T-helper 1 cell treated with Interleukin-12 subunit alpha and Interleukin-12 subunit beta and Interleukin-4 antibody, amounts not matched to agents 30 μg/mL and 1 μg/mL, for 36 hours (primary cell): ENCODE results near the gene RASAL2.

Experiments
- H3K27ac Mint-ChIP-seq: one replicate; pipeline ENCODE4 v1.8.0; 2021; ENCODE audit warnings: mild to moderate bottlenecking, mixed read lengths
- H3K27me3 Mint-ChIP-seq: one replicate; pipeline ENCODE4 v1.8.0; 2021; ENCODE audit warnings: low read depth, mixed read lengths
- H3K36me3 Mint-ChIP-seq: one replicate; pipeline ENCODE4 v1.8.0; 2021; ENCODE audit warnings: low read depth, mixed read lengths
- H3K4me1 Mint-ChIP-seq: one replicate; pipeline ENCODE4 v1.8.0; 2021; ENCODE audit warnings: low read depth, mixed read lengths
- H3K4me3 Mint-ChIP-seq: one replicate; pipeline ENCODE4 v1.8.0; 2021; ENCODE audit warnings: mild to moderate bottlenecking, moderate library complexity, mixed read lengths
- H3K9me3 Mint-ChIP-seq: one replicate; pipeline ENCODE4 v1.8.0; 2021; ENCODE audit warnings: mixed read lengths

RASAL2 gene

GRCh38 chr1:178408871-178409270, 315.0 kb downstream of the RASAL2 start:
- H3K27me3 Mint-ChIP-seq, result no peaks in the 10 kb centered on the region
- no peaks in the 10 kb centered on the region for H3K36me3 Mint-ChIP-seq
- H3K4me1 Mint-ChIP-seq, result no peaks in the 10 kb centered on the region
- no peak overlapping the region for H3K4me3 Mint-ChIP-seq
- H3K27ac Mint-ChIP-seq, result no peak overlapping the region
- H3K9me3 Mint-ChIP-seq, result no peaks in the 10 kb centered on the region

DNA sequence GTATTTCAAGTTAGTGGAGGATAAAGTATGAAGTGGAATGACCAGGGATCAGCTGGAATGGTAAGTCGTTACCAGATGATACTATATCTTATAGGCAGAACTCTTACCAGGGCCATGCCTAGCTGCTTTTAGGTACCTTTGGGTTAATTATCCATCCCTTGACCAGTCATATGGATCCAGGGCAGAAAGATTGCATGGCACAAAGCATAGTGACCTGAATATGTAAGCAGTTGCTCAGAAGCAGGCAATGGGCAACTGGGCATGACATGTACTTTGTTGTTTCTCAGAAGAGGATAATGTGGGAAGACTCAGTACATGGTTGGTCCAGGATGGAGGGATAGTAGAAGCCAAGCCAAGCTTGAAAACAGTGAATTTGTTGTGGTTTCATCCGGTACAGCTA, 315.6 kb downstream of the RASAL2 start:
- no peaks in the 10 kb centered on the region for H3K36me3 Mint-ChIP-seq
- no peaks in the 10 kb centered on the region for H3K27me3 Mint-ChIP-seq
- H3K4me3 Mint-ChIP-seq, result no peak overlapping the region
- no peaks in the 10 kb centered on the region for H3K4me1 Mint-ChIP-seq
- H3K9me3 Mint-ChIP-seq, result no peaks in the 10 kb centered on the region
- no peak overlapping the region for H3K27ac Mint-ChIP-seq

DNA sequence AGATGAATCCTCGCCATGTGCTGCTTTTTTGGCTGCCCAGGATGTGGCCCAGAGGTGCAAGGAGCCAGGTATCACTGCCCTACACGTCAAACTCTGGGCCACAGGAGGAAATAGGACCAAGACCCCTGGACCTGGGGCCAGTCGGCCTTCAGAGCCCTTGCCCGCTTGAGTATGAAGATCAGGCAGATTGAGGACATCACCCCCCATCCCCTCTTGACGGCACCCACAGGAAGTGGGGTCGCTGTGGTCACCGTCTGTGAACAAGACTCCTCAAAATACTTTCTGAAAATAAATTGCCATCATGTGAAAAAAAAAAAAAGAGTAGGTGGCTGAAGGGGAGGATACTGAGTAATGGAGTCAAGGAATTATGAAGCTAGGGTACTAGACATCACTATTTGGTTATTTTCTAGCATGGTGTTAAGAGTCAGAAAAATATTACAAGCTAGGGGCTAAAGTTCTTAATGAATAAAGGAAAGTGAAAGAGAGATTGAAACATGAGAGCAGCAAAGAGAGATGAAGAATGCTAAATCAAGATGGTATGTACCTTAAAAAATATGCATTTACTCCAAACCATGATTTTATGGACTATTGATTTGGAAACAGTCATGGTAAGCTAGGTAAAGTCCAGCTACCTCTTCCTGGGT, 318.0 kb downstream of the RASAL2 start:
- H3K27ac Mint-ChIP-seq, result no peak overlapping the region
- H3K27me3 Mint-ChIP-seq, result no peaks in the 10 kb centered on the region
- no peaks in the 10 kb centered on the region for H3K36me3 Mint-ChIP-seq
- no peak overlapping the region for H3K4me3 Mint-ChIP-seq
- no peaks in the 10 kb centered on the region for H3K4me1 Mint-ChIP-seq
- H3K9me3 Mint-ChIP-seq, result no peaks in the 10 kb centered on the region

GRCh38 chr1:178412400-178412770, 318.5 kb downstream of the RASAL2 start:
- Mint-ChIP-seq H3K27me3 (no peaks in the 10 kb centered on the region), H3K27ac (no peak overlapping the region), H3K4me1 (no peaks in the 10 kb centered on the region), H3K4me3 (no peak overlapping the region), H3K36me3 (no peaks in the 10 kb centered on the region), H3K9me3 (no peaks in the 10 kb centered on the region)

DNA sequence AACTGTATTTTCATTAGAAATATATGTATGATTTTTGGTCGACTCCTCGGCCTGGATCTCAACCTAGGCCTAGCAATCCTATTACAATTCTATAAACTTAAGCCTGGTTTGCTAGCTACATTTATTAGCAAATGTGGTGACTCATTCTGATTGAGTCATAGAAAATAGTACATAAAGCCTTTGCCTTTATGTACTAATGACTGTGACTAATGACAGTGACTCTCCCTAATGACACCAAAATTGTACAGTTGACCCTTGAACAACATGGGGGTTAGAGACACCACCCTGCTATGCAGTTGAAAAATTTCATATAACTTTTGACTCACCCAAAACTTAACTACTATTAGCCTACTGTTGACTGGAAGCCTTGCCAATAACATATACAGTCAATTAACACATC, 324.0 kb downstream of the RASAL2 start:
- Mint-ChIP-seq H3K9me3 (no peaks in the 10 kb centered on the region), H3K4me3 (no peak overlapping the region), H3K27me3 (no peaks in the 10 kb centered on the region), H3K36me3 (no peaks in the 10 kb centered on the region), H3K27ac (no peak overlapping the region), H3K4me1 (no peaks in the 10 kb centered on the region)

- no peak overlapping the region for H3K4me3 Mint-ChIP-seq
- no peaks in the 10 kb centered on the region for H3K4me1 Mint-ChIP-seq
- no peak overlapping the region for H3K27ac Mint-ChIP-seq
- H3K9me3 Mint-ChIP-seq, result no peaks in the 10 kb centered on the region
- H3K36me3 Mint-ChIP-seq, result no peaks in the 10 kb centered on the region
- H3K27me3 Mint-ChIP-seq, result no peaks in the 10 kb centered on the region
Observed at GRCh38 chr1:178418284-178418955, 324.5 kb downstream of the RASAL2 start.

- no peaks in the 10 kb centered on the region for H3K9me3 Mint-ChIP-seq
- no peaks in the 10 kb centered on the region for H3K36me3 Mint-ChIP-seq
- H3K4me1 Mint-ChIP-seq, result no peaks in the 10 kb centered on the region
- H3K27me3 Mint-ChIP-seq, result no peaks in the 10 kb centered on the region
- no peak overlapping the region for H3K4me3 Mint-ChIP-seq
- no peak overlapping the region for H3K27ac Mint-ChIP-seq
Observed at GRCh38 chr1:178434360-178434759, 340.5 kb downstream of the RASAL2 start.

- Mint-ChIP-seq H3K4me1 (no peaks in the 10 kb centered on the region), H3K27ac (no peak overlapping the region), H3K9me3 (no peaks in the 10 kb centered on the region), H3K27me3 (no peaks in the 10 kb centered on the region), H3K36me3 (no peaks in the 10 kb centered on the region), H3K4me3 (no peak overlapping the region)
Observed at GRCh38 chr1:178434899-178435435, 341.1 kb downstream of the RASAL2 start.

GRCh38 chr1:178436899-178437298, 343.0 kb downstream of the RASAL2 start:
- no peak overlapping the region for H3K4me3 Mint-ChIP-seq
- no peaks in the 10 kb centered on the region for H3K36me3 Mint-ChIP-seq
- H3K27ac Mint-ChIP-seq, result no peak overlapping the region
- no peaks in the 10 kb centered on the region for H3K9me3 Mint-ChIP-seq
- no peaks in the 10 kb centered on the region for H3K4me1 Mint-ChIP-seq
- H3K27me3 Mint-ChIP-seq, result no peaks in the 10 kb centered on the region

- no peaks in the 10 kb centered on the region for H3K36me3 Mint-ChIP-seq
- no peak overlapping the region for H3K4me3 Mint-ChIP-seq
- H3K27ac Mint-ChIP-seq, result no peak overlapping the region
- no peaks in the 10 kb centered on the region for H3K27me3 Mint-ChIP-seq
- H3K9me3 Mint-ChIP-seq, result no peaks in the 10 kb centered on the region
- H3K4me1 Mint-ChIP-seq, result no peaks in the 10 kb centered on the region
Observed at GRCh38 chr1:178438432-178438831, 344.5 kb downstream of the RASAL2 start.

GRCh38 chr1:178442925-178443324, 349.0 kb downstream of the RASAL2 start:
- no peaks in the 10 kb centered on the region for H3K4me1 Mint-ChIP-seq
- H3K4me3 Mint-ChIP-seq, result no peak overlapping the region
- no peak overlapping the region for H3K27ac Mint-ChIP-seq

DNA sequence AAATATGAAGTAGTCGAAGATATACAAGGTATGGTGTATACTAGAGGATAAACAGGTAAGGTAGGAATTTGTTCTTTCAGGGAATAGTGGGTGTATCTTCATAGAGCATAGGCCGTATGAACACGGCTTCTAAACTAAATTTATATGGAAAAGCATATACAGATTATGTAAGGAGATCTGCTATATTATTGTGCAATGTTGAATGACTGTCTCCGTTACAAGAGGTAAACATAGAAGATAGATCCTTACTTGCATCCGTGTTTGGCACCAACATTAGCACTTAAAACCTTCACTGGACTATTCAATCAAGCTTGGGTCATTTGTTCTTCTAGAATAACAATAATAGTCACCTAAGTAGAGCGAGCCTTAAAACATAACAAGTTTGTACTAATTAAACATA, 357.0 kb downstream of the RASAL2 start:
- no peaks in the 10 kb centered on the region for H3K9me3 Mint-ChIP-seq

More at GRCh38 chr1:178442925-178443324, 349.0 kb downstream of the RASAL2 start:
- Mint-ChIP-seq H3K9me3 (no peaks in the 10 kb centered on the region), H3K27me3 (no peaks in the 10 kb centered on the region), H3K36me3 (no peaks in the 10 kb centered on the region)

DNA sequence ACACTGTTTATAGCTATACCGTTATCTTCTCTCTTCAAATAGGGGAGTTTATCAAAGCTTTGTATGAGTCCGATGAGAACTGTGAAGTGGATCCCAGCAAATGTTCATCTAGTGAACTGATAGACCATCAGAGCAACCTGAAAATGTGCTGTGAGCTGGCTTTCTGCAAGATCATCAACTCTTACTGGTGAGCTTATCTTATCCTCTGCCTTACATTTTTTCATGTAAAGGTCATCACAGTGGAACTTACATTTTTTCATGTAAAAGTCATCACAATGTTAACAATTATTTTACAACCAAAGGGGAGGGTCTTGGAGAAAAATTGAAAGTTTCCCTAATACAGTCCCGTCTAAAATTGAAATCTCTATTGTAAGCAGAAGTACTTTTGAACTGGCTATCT, 357.6 kb downstream of the RASAL2 start:
- no peaks in the 10 kb centered on the region for H3K4me1 Mint-ChIP-seq
- H3K4me3 Mint-ChIP-seq, result no peak overlapping the region
- H3K36me3 Mint-ChIP-seq, result no peaks in the 10 kb centered on the region
- no peaks in the 10 kb centered on the region for H3K9me3 Mint-ChIP-seq
- peaks cover 4% of the 10 kb centered on the region for H3K27me3 Mint-ChIP-seq
- H3K27ac Mint-ChIP-seq, result no peak overlapping the region

More for the DNA sequence above, 357.0 kb downstream of the RASAL2 start:
- H3K36me3 Mint-ChIP-seq, result no peaks in the 10 kb centered on the region
- H3K4me1 Mint-ChIP-seq, result no peaks in the 10 kb centered on the region
- H3K27me3 Mint-ChIP-seq, result peaks cover 4% of the 10 kb centered on the region
- H3K27ac Mint-ChIP-seq, result no peak overlapping the region
- H3K4me3 Mint-ChIP-seq, result no peak overlapping the region

DNA sequence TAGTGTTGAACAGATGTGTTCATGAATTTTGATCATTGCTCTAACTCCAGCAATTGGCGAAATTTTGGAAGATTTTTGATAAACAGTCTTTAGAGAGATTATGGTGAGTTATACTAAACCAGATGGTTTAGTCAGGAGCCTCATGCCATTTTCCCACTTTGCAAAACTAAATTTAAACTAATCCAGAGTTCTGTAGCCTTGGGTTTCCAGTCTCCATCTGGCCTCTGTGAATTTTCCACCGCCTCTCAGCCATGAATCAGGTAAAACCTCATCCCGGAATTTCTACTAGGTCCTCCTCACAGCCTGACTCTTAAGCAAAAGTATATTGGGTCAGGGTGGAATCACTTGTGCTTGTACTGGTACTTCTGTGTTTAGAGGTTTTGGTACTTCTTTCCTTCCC, 358.1 kb downstream of the RASAL2 start:
- Mint-ChIP-seq H3K4me1 (no peaks in the 10 kb centered on the region), H3K9me3 (no peaks in the 10 kb centered on the region), H3K27me3 (peaks cover 4% of the 10 kb centered on the region), H3K27ac (no peak overlapping the region), H3K4me3 (no peak overlapping the region), H3K36me3 (no peaks in the 10 kb centered on the region)

DNA sequence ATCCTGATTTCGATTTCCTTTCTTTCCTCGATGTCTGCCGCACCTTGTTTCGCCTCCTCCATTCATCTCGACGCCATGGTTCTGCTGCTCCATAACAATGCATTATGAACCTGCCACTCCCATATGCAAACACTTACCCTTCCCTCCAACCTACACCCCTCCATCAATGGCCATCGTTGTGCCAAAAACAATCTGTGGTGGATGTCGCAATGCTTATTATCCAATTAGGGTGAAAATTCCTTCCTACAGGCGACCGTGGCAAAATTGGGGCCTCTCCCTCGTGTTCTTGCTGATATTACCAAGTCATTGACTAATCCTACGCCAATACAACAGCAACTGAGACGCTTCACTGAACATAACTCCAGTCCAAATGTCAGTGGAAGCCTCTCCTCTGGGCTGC, 362.6 kb downstream of the RASAL2 start:
- Mint-ChIP-seq H3K36me3 (no peaks in the 10 kb centered on the region), H3K4me3 (no peak overlapping the region), H3K9me3 (no peaks in the 10 kb centered on the region), H3K27ac (no peak overlapping the region), H3K27me3 (peaks cover 4% of the 10 kb centered on the region), H3K4me1 (no peaks in the 10 kb centered on the region)
